A549 (cell line): ENCODE data around the gene PLA2G2C. TPM values are rescaled to one million over a fixed set of nuclear protein-coding genes. Genes with fewer than 3 reads are reported as not detected.
A peak's percentile ranks its signal among the peaks of the same experiment; 100 is the strongest.

Experiments used
- ATAC-seq, 2 experiments: fragments of 200-7000 bp in 1 of 2; fragments of >200 bp in 1 of 2; cut with Nextera tagmentation in 1 of 2; cut with Tn5 transposase in 1 of 2; 3 replicates each; pipeline versions ENCODE4 v1.8.0 to v1.9.1; 2018 to 2020; ENCODE audit warnings: mild to moderate bottlenecking in 1 of 2, moderate library complexity in 1 of 2
- CTCF ChIA-PET: fragments of 300-600 bp; sonication (Branson Sonifier 250); formaldehyde crosslinking; extraction: SDS; loops from one replicate; lab custom pipeline; 2021; ENCODE audit warnings: antibody characterized with exemption, inconsistent platforms; lab: Yijun Ruan, JAX
- POLR2A ChIA-PET: fragments of 350-600 bp; formaldehyde crosslinking; extraction: SDS; loops from one replicate; lab custom pipeline; 2021; ENCODE audit warnings: antibody characterized with exemption, inconsistent platforms; lab: Yijun Ruan, JAX
- DNase-seq, 2 experiments: peaks; one replicate each; pipeline versions ENCODE4 v3.0.0 to v3.0.0-alpha.2; 2011 to 2016; ENCODE audit warnings: low read depth in 1 of 2, low spot score in 1 of 2
- FAIRE-seq: peaks from 2 replicates; lab custom pipeline; 2011; peaks lifted over from hg19 to GRCh38; lab: Jason Lieb, UNC
- H3K27ac ChIP-seq, 2 experiments: fragments of >200 bp; sonication (Bioruptor Twin); formaldehyde crosslinking; 3 replicates each; pipeline ENCODE4 v1.5.1; 2016 to 2017
- H3K4me1 ChIP-seq: fragments of >200 bp; sonication (Bioruptor Twin); formaldehyde crosslinking; 3 replicates; pipeline ENCODE4 v1.6.1; 2016
- H3K4me2 ChIP-seq: fragments of >200 bp; sonication (Bioruptor Twin); formaldehyde crosslinking; 3 replicates; pipeline ENCODE4 v1.6.1; 2016
- H3K4me3 ChIP-seq: fragments of >200 bp; sonication (Bioruptor Twin); formaldehyde crosslinking; 3 replicates; pipeline ENCODE4 v1.5.1; 2016
- H3K9me3 ChIP-seq: fragments of >200 bp; sonication (Bioruptor Twin); formaldehyde crosslinking; 3 replicates; pipeline ENCODE4 v1.6.1; 2016
- ATOH8 ChIP-seq: fragments of 250-450 bp; sonication (Bioruptor Pico); IDR thresholded peaks from 2 replicates; pipeline ENCODE4 v1.5.0; 2020; ENCODE audit warnings: low read depth, mild to moderate bottlenecking, moderate library complexity
- BHLHE40 ChIP-seq: IDR thresholded peaks from 2 replicates; pipeline ENCODE4 v1.6.1; 2012; ENCODE audit warnings: low read depth, low read length, inconsistent platforms
- CBX2 ChIP-seq: fragments of 200-600 bp; sonication (generic); IDR thresholded peaks from 2 replicates; pipeline ENCODE4 v1.6.1; 2016; ENCODE audit warnings: low read depth, mild to moderate bottlenecking, borderline replicate concordance
- CTCF ChIP-seq: fragments of >200 bp; sonication (Bioruptor Twin); formaldehyde crosslinking; IDR thresholded peaks from 3 replicates; pipeline ENCODE4 v1.5.1; 2016
- EP300 ChIP-seq, 2 experiments: fragments of >200 bp; sonication (Bioruptor Twin); formaldehyde crosslinking; IDR thresholded peaks; 2 replicates in 1 of 2; 3 replicates in 1 of 2; pipeline ENCODE4 v1.6.1; 2016 to 2017
- ESRRA ChIP-seq: fragments of 150-350 bp; IDR thresholded peaks from 2 replicates; pipeline ENCODE4 v1.6.1; 2014; ENCODE audit warnings: mild to moderate bottlenecking, low read length, borderline replicate concordance
- FOSB ChIP-seq: fragments of 250-450 bp; sonication (Bioruptor Pico); IDR thresholded peaks from 2 replicates; pipeline ENCODE4 v1.5.0; 2020; ENCODE audit warnings: mild to moderate bottlenecking, moderate library complexity
- FOSL2 ChIP-seq, 2 experiments: fragments of 450-650 bp in 1 of 2; fragments of >200 bp in 1 of 2; sonication (Bioruptor Twin) in 1 of 2; formaldehyde crosslinking; IDR thresholded peaks; 2 replicates each; pipeline versions ENCODE4 v1.5.0 to v1.6.1; 2016 to 2020; ENCODE audit warnings: mild to moderate bottlenecking in 1 of 2, moderate library complexity in 1 of 2
- GATA3 ChIP-seq: IDR thresholded peaks from 2 replicates; pipeline ENCODE4 v1.6.1; 2012; ENCODE audit warnings: borderline replicate concordance
- HOXB5 ChIP-seq: fragments of 250-450 bp; sonication (Bioruptor Pico); IDR thresholded peaks from 2 replicates; pipeline ENCODE4 v1.5.0; 2020; ENCODE audit warnings: mild to moderate bottlenecking, moderate library complexity
- JUN ChIP-seq, 2 experiments: fragments of >200 bp; sonication (Bioruptor Twin); formaldehyde crosslinking; IDR thresholded peaks; 2 replicates in 1 of 2; 3 replicates in 1 of 2; pipeline ENCODE4 v1.6.1; 2016 to 2017
- JUNB ChIP-seq: fragments of >200 bp; sonication (Bioruptor Twin); formaldehyde crosslinking; IDR thresholded peaks from 2 replicates; pipeline ENCODE4 v1.6.1; 2016
- KDM1A ChIP-seq: fragments of 200-600 bp; sonication (generic); IDR thresholded peaks from 2 replicates; pipeline ENCODE4 v1.6.1; 2016; ENCODE audit warnings: low read depth, mild to moderate bottlenecking
- MAFK ChIP-seq: fragments of 450-650 bp; IDR thresholded peaks from 2 replicates; pipeline ENCODE4 v1.6.1; 2014; ENCODE audit not compliant: partially characterized antibody
- MYC ChIP-seq: IDR thresholded peaks from 2 replicates; pipeline ENCODE4 v1.6.1; 2012; ENCODE audit warnings: mild to moderate bottlenecking, inconsistent platforms, low read length, improper control_type of control experiment, borderline replicate concordance
- NR3C1 ChIP-seq: fragments of >200 bp; sonication (Bioruptor Twin); formaldehyde crosslinking; IDR thresholded peaks from 3 replicates; pipeline ENCODE4 v1.6.1; 2017
- PHF8 ChIP-seq: fragments of 200-600 bp; sonication (generic); IDR thresholded peaks from 2 replicates; pipeline ENCODE4 v1.6.1; 2016; ENCODE audit warnings: low read depth, mild to moderate bottlenecking, antibody characterized with exemption, moderate library complexity, borderline replicate concordance
- POLR2A ChIP-seq: IDR thresholded peaks from 2 replicates; pipeline ENCODE4 v1.6.1; 2012; ENCODE audit warnings: mild to moderate bottlenecking, low read length
- POLR2AphosphoS2 ChIP-seq: conservative IDR thresholded peaks from 2 replicates; pipeline ENCODE4 v1.6.1; 2012; ENCODE audit warnings: low read length, improper control_type of control experiment, inconsistent platforms
- RAD21 ChIP-seq, 2 experiments: fragments of >200 bp in 1 of 2; sonication (Bioruptor Twin) in 1 of 2; formaldehyde crosslinking in 1 of 2; IDR thresholded peaks in 1 of 2; conservative IDR thresholded peaks in 1 of 2; 2 replicates in 1 of 2; 3 replicates in 1 of 2; pipeline ENCODE4 v1.6.1; 2012 to 2018; ENCODE audit warnings: inconsistent platforms in 1 of 2
- RCOR1 ChIP-seq: fragments of 150-350 bp; IDR thresholded peaks from 2 replicates; pipeline ENCODE4 v1.6.1; 2014; ENCODE audit warnings: antibody characterized with exemption, low read length, low read depth
- RFX5 ChIP-seq: fragments of 450-650 bp; IDR thresholded peaks from 2 replicates; pipeline ENCODE4 v1.7.1; 2014; ENCODE audit warnings: antibody characterized with exemption, mild to moderate bottlenecking, moderate library complexity
- RNF2 ChIP-seq: fragments of 200-600 bp; sonication (generic); IDR thresholded peaks from 2 replicates; pipeline ENCODE4 v1.6.1; 2016; ENCODE audit warnings: low read depth, mild to moderate bottlenecking, antibody characterized with exemption, moderate library complexity, borderline replicate concordance
- SREBF2 ChIP-seq: fragments of 450-650 bp; IDR thresholded peaks from 2 replicates; pipeline ENCODE4 v1.6.1; 2014; ENCODE audit warnings: mild to moderate bottlenecking, moderate library complexity
- USF2 ChIP-seq: fragments of 450-650 bp; IDR thresholded peaks from 2 replicates; pipeline ENCODE4 v1.6.1; 2014; ENCODE audit warnings: antibody characterized with exemption
- ZC3H11A ChIP-seq: fragments of 450-650 bp; IDR thresholded peaks from 2 replicates; pipeline ENCODE4 v1.6.1; 2014; ENCODE audit warnings: antibody characterized with exemption, mild to moderate bottlenecking
- ZFP36 ChIP-seq: fragments of 450-650 bp; IDR thresholded peaks from 2 replicates; pipeline ENCODE4 v1.6.1; 2014; ENCODE audit warnings: borderline replicate concordance; ENCODE audit not compliant: partially characterized antibody
- ZNF302 ChIP-seq: fragments of 250-450 bp; sonication (Bioruptor Pico); IDR thresholded peaks from 2 replicates; pipeline ENCODE4 v1.9.0; 2021; ENCODE audit warnings: inconsistent platforms, mild to moderate bottlenecking, moderate library complexity
- ZSCAN20 ChIP-seq: fragments of 250-450 bp; sonication (Bioruptor Pico); IDR thresholded peaks from 2 replicates; pipeline ENCODE4 v1.8.0; 2022; ENCODE audit warnings: mild to moderate bottlenecking, moderate library complexity
- WGBS: methylation state at CpG from one replicate; pipeline ENCODE4 v1.1.6; 2017; ENCODE audit errors: missing lambda C conversion rate; 5-methylcytosine and 5-hydroxymethylcytosine counted together
- polyA plus RNA-seq, 4 experiments: library from polyadenylated mRNA; depleted of rRNA in 3 of 4; stranded (reverse); fragments of >200 nt; fragmentation: RNase III in 1 of 4; extraction: RNeasy Plus Mini Kit Qiagen cat#74134 plus additional on column Dnase treatment in 1 of 4; gene quantifications; 2 replicates in 3 of 4; 3 replicates in 1 of 4; pipeline ENCODE4 v1.2.3, GENCODE V29; 2011 to 2017
- TF ChIP-seq, protein P1 (sequence below): fragments of 200-600 bp; sonication (generic); IDR thresholded peaks from 2 replicates; pipeline ENCODE4 v1.6.1; 2016; ENCODE audit warnings: antibody characterized with exemption, mild to moderate bottlenecking, moderate library complexity
- TF ChIP-seq, protein P2 (sequence below): fragments of 250-450 bp; sonication (Bioruptor Pico); IDR thresholded peaks from 2 replicates; pipeline ENCODE4 v1.5.0; 2021; ENCODE audit warnings: mild to moderate bottlenecking, moderate library complexity, borderline replicate concordance
- TF ChIP-seq, protein P3 (sequence below): IDR thresholded peaks from 2 replicates; pipeline ENCODE4 v1.6.1; 2012; ENCODE audit warnings: low read depth, borderline replicate concordance

Gene PLA2G2C
- polyA plus RNA-seq, 2 of the 4 experiments (the other 2 are of a cell fraction): not detected

DNA sequence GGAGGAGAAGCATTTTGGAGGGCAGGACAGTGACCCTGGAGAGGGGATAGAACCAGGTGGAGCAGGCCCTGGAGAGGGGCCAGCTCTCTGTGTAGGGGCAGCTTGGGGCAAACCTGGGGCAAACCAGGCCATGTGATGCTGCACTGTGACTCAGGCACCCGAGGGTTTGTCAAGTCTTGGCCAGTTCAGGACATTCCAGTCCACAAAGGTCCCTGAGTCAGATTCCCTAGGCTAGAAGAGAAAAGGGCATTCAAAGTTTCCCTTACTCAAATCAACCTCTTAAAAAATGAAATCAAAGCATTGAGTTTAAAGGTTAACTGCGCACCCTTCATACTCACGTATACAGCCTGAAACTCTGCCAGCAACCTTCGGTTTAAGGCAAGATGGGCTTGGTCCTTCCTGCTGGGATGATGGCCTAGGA lies 25.2 kb upstream of the PLA2G2C start:
- WGBS: 15% methylated on average over 4 of the region's 4 CpGs
- TF ChIP-seq SREBF2 (no peak), RFX5 (no peak), ZFP36 (no peak), RNF2 (no peak), POLR2A (no peak), ZNF302 (no peak), POLR2AphosphoS2 (no peak), FOSB (CRISPR knock-in tag) (no peak), CTCF (no peak), JUN (IDR thresholded peaks at IDR 0.05) (peak in 1 of 2 experiments; percentile 57; a peak in 2 of 5 replicates), RCOR1 (no peak), ATOH8 (no peak), USF2 (peak; percentile 46; the same call in 1 of the 2 replicates), PHF8 (no peak), MYC (no peak), JUNB (peak; percentile 54; the same call in 1 of the 2 replicates), KDM1A (no peak), RAD21 (conservative IDR thresholded peaks at IDR 0.05 in 1 of 2, IDR thresholded peaks at IDR 0.05 in 1 of 2) (no peak), HOXB5 (no peak), NR3C1 (no peak), GATA3 (peak; percentile 23; the same call in 1 of the 2 replicates), FOSL2 (IDR thresholded peaks at IDR 0.05) (no peak), FOSL2 (CRISPR knock-in tag; IDR thresholded peaks at IDR 0.05) (0 out of 2 replicates have a peak, but pooled peaks have one; percentile 21), ZC3H11A (no peak), MAFK (no peak), BHLHE40 (no peak), CBX2 (no peak), ESRRA (no peak), EP300 (IDR thresholded peaks at IDR 0.05) (peak; percentile 31 to 77; a peak in 3 of 5 replicates), ZSCAN20 (CRISPR knock-in tag) (no peak)
- TF ChIP-seq, protein P1, sequence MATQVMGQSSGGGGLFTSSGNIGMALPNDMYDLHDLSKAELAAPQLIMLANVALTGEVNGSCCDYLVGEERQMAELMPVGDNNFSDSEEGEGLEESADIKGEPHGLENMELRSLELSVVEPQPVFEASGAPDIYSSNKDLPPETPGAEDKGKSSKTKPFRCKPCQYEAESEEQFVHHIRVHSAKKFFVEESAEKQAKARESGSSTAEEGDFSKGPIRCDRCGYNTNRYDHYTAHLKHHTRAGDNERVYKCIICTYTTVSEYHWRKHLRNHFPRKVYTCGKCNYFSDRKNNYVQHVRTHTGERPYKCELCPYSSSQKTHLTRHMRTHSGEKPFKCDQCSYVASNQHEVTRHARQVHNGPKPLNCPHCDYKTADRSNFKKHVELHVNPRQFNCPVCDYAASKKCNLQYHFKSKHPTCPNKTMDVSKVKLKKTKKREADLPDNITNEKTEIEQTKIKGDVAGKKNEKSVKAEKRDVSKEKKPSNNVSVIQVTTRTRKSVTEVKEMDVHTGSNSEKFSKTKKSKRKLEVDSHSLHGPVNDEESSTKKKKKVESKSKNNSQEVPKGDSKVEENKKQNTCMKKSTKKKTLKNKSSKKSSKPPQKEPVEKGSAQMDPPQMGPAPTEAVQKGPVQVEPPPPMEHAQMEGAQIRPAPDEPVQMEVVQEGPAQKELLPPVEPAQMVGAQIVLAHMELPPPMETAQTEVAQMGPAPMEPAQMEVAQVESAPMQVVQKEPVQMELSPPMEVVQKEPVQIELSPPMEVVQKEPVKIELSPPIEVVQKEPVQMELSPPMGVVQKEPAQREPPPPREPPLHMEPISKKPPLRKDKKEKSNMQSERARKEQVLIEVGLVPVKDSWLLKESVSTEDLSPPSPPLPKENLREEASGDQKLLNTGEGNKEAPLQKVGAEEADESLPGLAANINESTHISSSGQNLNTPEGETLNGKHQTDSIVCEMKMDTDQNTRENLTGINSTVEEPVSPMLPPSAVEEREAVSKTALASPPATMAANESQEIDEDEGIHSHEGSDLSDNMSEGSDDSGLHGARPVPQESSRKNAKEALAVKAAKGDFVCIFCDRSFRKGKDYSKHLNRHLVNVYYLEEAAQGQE: no peak
- TF ChIP-seq, protein P2, sequence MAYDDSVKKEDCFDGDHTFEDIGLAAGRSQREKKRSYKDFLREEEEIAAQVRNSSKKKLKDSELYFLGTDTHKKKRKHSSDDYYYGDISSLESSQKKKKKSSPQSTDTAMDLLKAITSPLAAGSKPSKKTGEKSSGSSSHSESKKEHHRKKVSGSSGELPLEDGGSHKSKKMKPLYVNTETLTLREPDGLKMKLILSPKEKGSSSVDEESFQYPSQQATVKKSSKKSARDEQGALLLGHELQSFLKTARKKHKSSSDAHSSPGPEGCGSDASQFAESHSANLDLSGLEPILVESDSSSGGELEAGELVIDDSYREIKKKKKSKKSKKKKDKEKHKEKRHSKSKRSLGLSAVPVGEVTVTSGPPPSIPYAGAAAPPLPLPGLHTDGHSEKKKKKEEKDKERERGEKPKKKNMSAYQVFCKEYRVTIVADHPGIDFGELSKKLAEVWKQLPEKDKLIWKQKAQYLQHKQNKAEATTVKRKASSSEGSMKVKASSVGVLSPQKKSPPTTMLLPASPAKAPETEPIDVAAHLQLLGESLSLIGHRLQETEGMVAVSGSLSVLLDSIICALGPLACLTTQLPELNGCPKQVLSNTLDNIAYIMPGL (CRISPR knock-in tag): no peak
- TF ChIP-seq, protein P3, sequence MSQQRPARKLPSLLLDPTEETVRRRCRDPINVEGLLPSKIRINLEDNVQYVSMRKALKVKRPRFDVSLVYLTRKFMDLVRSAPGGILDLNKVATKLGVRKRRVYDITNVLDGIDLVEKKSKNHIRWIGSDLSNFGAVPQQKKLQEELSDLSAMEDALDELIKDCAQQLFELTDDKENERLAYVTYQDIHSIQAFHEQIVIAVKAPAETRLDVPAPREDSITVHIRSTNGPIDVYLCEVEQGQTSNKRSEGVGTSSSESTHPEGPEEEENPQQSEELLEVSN: no peak
- peak; percentile 80 to 81 for ATAC-seq
- DNase-seq: peak; percentile 31 to 72
- CTCF ChIA-PET: interaction anchor here (0.5 to 11.9 kb wide), 13 partner anchors 10 to 983 kb away, joined by 3 to 162 read pairs (median 9); no protein-coding TSS in a partner anchor
- Histone ChIP-seq H3K4me1 (peaks cover 34% of the 10 kb centered on the region), H3K4me2 (peak overlapping the region; percentile 60), H3K9me3 (no peaks in the 10 kb centered on the region; the same call in 2 of the 3 replicates), H3K4me3 (no peak overlapping the region), H3K27ac (peak overlapping the region; percentile 87 to 91)
- no peak for FAIRE-seq
- POLR2A ChIA-PET: no interaction called here
